8988T (cell line): ENCODE data around the gene CDKL5.
A peak's percentile ranks its signal among the peaks of the same experiment; 100 is the strongest.
"Not testable (repeated sequence)": the region's sequence is repeated elsewhere in the genome, so short reads cannot be mapped to it uniquely, and the experiment has no call there.

Experiments
- DNase-seq: peaks from one replicate; pipeline ENCODE4 v3.0.0; 2011

Gene CDKL5

DNA sequence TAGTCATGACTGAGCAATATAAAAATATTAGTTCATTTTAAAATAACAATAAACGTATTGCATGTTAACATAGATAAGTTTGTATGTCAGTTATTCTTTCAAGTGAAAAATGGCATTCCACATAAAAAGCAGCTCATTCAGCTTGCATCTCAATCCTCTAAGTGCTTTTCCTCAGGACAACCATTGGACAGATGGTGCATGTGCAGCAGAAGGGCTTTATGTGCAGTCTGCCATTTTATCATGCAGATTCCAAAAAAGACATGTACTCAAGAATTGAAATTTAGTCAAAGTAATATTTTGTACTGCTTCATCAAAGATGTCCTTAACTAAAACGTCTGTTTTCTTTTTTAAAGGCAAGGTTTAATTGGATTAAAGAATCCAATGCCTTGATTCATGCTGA, 153.1 kb downstream of the CDKL5 start:
- no peak for DNase-seq

DNA sequence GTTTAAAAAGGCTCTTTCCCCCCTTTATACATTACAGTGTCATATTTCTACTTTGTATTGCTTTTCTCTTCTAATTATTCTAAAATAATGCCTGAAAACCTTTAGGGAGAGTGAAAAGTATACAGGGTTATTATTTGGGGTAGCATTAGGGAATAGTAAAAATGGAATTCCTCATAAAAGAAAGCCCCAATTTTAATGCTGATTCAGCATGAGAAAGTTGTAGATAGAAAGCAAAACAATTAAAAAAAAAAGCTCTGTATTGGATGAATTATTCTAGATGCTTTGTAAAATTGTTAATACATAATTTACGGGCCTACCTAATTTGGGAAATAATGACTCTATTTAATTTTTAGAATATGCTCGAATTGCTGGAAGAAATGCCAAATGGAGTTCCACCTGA, 154.1 kb downstream of the CDKL5 start:
- no peak for DNase-seq

DNA sequence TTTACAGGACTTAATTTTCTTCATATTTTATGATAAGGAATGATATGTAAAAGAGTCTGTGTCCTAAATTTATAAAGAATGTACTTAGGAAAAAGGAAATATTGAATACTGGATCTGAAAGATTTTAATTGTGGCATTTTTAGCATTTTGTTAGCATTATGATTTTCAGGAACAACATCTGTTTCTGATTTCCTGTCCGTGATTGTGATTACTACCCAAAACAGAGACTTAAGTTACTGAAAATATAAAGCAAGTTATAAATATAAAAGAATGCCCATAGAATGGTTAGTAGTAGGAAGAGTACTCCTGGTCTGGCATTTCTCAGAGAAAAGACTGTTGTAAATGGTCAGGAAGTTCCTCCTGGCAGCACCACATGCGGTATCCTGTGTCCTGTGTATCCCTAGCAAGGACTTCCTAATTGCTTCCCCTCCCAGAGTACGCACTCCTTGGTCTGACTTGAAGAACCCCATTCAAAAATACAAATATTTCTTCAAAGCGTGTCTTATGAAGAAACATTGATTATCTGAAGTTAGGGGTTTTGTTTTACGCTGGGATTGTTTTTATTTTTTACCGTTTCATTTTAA, 157.6 kb downstream of the CDKL5 start:
- no peak for DNase-seq

DNA sequence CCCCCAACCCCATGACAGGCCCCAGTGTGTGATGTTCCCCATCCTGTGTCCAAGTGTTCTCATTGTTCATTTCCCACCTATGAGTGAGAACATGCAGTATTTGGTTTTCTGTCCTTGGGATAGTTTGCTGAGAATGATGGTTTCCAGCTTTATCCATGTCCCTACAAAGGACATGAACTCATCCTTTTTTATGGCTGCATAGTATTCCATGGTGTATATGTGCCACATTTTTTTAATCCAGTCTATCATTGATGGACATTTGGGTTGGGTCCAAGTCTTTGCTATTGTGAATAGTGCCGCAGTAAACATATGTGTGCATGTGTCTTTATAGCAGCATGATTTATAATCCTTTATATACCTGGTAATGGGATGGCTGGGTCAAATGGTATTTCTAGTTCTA, 163.9 kb downstream of the CDKL5 start:
- DNase-seq, result not testable (repeated sequence)

DNA sequence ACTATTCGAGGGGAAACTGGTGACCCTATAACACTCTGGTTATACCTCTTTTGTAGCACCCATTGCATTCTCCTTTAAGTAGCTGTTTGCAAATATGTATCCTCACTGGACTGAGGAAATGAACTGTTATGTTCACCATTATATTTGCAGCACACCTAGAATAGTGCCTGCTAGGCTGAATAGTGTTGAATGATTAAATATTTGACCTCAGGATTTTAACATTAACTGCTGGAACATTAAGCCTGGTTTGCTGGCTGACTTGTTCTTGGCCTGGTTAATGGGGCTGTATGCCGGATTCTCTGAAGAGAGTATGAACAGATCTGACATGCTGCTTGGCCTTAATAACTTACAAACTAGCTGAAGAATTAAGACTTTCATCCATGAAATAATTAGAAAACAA, 166.4 kb downstream of the CDKL5 start:
- no peak for DNase-seq

DNA sequence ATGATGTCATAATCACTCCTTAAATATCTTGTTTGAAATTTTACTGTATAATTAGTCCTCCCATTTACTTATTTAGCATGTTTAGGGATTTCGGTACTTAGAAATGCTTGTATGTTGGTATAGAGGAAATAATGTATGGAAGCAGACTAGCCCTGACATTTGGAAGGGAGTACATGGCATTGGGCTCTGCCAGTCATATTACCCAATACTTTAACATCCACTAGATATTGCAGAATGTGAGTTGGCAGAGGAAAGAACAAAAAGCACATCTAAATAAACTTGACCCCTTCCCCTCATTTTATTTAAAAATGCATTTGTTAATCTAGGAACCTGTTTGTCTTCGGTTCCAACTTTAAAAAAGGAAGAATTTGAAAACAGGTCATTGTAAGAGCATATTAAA, 168.7 kb downstream of the CDKL5 start:
- DNase-seq, result no peak

DNA sequence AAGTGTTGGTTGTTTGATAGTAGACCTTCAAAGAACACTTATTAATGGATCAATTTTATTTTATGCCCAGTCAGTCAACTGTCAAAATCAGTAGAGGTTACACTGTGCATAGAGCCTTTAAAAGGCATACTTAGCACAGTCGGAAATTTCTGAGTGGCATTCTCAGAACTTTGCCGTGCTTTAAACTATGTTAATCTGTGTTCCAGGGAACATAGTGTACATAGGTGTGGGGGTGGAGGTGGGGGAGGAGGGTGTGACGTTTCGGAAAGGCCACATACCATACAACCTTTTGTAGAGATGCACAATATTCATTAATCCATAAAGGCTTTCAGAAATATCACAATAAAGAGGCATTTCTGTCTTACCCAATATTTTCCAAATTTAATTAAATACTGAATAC, 170.7 kb downstream of the CDKL5 start:
- DNase-seq, result no peak

DNA sequence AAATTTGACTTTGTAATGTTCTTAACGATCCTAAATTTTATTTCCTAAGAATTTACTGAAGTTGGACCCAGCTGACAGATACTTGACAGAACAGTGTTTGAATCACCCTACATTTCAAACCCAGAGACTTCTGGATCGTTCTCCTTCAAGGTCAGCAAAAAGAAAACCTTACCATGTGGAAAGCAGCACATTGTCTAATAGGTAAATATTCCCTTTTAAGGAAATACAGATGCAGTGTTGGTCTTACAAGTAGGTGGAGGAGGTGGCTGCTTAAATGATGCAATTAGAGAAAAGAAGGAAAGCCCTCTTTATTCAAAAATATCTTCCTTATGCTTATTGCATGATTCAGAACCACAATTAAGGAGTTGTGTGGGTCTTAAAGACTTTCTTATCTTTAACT, 173.0 kb downstream of the CDKL5 start:
- DNase-seq, result no peak

DNA sequence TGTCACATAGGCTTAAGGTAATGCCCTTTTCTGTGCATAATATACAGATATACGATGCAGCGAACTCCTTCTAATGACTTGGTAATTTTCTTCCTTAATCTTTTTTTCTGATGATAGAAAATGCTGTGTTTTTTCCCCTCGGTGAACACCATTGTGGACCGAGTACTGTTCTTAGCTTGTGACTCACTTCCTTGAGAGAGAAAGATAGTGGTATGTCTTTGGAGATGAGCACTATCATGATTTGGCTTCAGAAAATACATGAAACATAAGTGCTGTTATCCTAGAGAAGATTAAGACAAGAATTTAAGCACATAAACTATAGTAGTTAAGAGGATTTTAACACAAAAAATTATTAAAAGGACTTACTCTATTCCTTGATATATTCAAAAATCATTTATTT, 182.6 kb downstream of the CDKL5 start:
- no peak for DNase-seq

DNA sequence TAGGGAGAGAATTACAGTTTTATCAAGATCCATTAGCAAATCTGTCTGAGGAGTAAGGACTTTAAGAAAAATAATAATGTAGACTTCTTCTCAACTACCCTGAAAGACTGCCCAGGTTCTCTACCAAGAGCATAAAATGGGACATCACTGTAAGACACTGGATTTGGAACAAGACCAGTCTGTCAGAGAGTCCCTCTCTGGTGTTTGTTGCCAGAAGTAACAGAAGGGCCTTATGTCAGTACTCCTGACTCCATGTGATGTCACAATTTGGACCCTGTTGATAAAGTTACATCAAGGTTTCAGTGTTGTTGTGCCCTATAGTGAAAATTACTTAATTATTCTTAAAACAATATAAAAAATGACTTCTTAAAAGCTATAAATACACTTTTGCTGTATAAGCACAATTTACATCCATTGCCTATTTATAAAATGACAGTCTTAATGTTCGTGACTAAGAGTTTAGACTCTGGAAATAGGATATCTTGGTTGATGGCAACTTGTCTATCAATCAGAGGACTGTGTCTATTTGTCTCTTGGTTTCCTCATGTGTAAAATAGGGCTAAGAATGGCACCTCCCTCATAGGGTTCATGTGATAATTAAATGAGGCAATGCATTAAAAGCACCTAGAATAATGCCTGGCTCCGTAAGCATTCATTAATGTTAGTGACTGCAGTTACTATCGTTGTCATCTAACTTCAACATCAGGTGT, 188.7 kb downstream of the CDKL5 start:
- DNase-seq, result no peak

DNA sequence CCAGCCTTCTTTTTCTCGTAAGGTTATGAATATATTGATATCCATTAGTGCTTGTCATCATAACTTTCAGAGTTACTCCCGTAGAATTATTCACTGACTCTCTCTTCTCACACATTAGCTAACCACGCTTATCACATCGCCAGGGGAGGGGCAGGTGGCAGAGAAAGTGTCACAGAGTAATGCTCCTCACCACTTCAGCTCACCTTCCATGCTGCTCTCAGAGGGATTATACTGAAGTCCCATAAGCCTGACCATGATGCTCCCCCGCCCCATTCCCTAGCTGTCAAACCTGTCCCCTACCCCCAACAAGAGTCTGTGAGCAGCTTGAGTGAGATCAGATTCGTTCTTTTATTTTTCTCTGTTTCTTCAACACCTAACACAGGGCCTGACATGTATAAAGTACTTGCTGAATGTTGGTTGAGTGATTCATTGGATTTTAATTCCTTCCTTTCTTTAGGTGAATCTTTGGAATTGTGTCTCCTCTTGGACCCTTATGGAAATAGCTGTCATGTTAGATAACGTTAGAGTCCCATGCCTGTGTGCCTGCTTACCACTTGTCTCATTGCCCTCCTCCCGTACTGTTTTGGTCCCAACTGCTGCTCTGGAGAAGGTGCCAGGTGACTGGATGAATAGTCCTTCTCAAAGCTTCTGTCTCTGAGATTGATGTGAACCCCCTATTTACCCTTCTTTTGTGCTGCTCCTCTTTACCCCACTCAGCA, 191.4 kb downstream of the CDKL5 start:
- DNase-seq, result no peak

DNA sequence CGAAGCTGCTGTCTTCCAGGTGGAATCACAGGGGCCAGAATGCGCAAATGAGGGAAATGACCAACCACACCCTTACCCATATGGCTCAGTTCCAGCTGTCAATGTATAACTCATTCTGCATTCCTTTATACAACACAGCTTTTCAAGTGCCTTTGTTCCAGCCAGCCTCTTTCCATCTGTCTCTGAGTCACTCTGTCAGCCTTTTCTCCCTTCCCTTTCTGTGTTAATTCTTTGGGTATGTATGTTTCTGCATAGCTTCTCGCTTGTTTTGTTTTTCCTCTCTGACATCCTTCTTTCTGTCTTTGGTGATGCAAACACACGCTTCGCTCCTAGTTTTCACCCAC, 192.0 kb downstream of the CDKL5 start:
- DNase-seq, result peak; percentile 15

DNA sequence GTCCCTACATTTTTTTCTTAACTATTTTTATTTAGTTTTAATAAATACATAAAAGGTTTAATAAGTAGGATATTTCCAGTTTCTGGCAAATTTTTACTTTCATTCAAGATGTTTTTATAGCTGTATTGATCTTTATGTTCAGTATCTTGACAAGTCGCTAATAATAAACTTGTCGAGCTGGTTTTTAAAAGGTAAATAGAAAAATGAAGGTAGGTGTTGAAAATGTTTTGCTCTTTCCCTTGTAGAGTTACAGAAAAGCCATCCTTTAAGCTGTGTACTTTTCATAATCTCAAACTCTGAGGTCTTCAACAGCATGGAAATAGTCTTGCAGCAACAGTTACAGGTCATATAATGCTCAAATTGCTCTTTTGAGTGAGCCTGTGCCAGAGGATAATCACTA, 193.9 kb downstream of the CDKL5 start:
- no peak for DNase-seq

DNA sequence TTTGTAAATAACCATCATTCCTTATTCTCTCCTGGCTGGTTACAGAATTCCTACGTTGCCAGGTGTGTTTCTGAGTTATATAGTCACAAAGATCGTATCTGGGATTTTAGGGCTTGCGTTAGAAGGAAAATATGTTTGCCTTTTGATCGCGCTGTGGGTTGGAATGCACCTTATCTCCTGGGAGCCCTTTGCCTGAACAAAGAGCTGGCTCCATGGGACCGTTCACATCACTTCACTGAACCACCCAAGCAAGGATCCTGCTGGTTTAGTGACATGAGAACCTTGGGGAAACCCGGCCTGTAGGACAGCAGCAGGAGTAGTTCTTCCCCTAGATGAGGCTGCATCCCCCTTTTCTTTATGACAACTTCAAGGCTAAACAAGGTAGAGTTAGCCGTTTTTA, 194.9 kb downstream of the CDKL5 start:
- DNase-seq, result no peak

DNA sequence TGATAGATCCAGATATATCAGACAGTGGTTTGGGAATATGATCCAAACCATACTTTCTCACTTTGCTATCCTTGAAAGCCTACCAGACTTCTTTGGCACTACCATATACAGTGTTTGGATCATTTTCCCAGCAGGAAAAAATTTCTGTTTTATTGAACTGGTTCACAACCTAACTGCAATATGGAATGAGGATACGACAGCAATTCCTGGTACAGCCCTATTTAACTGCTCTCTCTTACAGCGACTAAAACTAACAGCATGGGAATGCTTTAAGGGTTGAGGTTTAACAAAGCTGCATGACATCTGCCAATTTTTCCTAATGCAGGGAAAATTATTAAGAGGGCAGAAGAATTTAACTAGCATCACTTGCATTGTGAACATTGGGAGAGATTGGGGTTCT, 199.2 kb downstream of the CDKL5 start:
- DNase-seq, result no peak

DNA sequence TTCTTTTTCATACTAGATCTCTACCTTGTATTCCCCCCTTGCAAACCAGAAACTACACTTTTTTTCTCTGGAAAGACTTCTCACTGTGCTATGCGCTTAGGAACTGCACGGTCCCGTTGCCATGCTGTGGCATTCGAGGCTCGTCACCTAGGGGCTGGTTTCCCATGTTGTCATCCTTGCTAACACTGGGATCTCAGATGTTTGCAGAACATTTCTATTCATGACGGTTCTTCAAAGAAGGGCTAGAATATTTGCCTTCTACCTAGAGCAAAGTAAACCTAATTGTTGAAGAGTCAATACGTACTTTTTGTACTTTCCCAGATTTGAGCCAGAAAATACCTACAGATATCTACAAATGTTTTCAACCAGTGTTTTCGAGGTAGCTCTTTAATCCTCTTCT, 205.5 kb downstream of the CDKL5 start:
- no peak for DNase-seq

DNA sequence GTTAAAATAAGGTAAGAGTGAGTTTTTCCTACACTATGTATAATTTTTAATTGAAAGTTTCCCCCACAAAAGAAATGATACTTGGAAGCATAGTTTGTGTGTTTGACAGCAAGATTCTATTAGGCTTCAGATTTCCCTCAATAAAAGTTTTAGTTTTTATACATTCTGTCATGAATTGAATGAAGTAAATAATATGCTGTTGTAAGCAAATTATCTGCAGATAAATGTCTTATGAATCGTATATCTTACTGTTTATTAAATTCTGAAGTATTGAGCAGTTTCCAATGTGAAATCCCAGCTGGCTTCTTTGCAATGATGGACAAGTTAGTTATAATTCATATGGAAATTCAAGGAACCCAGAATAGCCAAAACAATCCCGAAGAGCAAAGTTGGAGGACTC, 213.0 kb downstream of the CDKL5 start:
- no peak for DNase-seq

DNA sequence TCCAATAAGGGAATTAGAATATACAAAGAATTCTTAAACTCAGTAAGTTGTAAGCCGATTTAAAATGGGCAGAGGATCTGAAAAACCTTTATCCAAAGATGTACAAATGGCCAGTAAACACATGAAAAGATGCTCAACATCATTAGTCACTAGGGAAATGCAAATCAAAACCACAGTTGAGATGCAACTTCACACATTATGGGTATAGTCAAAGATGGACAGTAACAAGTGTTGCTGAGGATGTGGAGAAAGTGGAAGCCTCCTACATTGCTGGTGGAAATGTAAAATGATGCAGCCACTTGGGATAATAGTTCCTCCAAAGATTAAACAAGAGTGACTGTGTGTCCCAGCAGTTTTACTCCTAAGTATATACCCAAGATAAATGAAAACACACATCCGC, 213.9 kb downstream of the CDKL5 start:
- DNase-seq, result no peak

DNA sequence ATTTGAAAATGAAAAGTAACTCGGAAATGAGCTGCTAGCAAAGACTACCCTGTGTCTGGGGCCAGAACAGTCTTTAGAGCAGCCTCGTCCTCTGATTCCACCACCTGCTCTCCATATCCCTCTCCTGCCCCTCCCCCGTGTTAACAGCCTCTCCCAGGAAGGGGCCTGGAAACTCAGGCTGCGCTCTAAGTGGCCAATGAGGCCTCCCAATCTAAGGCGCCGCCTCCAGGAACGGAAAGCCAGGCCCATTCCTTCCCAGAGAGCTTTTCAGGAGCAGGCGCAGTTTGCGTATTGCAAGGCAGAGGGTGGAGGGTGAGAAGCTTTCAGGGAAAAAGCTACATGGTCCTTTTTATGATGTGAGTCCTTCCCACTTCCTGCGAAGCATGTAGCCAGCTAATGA, 215.3 kb downstream of the CDKL5 start:
- no peak for DNase-seq

DNA sequence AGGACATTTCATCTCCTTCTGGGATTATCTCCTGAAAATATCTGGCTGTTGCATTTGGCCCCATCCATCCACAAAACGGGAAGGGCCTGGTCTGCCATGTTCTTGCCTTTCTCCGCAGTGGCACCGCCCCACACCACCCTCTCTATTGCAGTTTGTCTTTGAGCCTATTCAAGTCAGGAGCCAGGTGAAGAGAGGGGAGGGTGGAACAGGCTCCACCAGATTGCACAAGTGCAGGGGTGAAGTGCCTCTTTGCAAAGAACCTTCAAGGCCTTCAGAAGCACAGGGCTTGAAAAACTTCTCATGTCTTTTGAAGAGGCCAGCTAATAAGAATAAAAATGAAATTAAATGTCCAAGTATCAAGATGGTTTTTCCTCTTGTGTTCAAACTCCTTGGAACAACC, 217.8 kb downstream of the CDKL5 start:
- no peak for DNase-seq

DNA sequence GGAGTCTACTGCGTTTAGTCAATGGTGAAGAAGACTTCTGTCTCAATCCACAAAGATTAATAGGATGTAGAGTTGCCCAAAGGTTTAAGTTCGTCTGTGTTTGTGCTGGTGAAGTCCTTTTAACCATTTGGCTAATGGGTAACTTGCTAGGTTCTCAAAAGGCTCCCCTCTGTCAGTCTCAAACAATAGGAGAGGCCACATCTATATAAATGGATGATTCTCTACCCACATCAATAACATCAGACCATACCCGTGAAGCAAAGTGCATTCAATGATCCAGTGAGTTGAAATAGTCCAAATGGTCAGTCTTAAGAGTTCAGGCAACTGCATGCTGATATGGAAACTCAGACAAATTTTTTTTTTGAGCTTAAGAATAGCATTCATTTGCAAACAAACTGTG, 218.4 kb downstream of the CDKL5 start:
- DNase-seq, result no peak

DNA sequence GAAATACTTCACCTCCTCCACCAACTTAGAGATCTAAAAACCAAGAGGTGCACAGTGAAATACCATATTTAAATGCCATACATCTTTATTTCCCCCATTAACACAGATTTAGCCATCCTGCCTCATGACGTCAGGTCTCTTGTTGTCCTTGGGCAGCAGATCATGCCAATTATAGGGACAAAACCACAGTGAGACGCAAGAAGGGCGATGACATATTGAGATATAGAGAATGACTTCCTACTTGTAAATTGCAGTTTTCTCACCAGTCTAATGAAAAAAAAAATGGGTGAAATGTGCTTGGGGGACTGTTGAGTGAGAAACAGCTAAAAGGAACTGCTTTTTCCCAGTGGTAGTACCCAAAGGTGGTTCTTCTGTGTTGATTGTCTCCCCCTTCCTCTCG, 222.2 kb downstream of the CDKL5 start:
- no peak for DNase-seq

DNA sequence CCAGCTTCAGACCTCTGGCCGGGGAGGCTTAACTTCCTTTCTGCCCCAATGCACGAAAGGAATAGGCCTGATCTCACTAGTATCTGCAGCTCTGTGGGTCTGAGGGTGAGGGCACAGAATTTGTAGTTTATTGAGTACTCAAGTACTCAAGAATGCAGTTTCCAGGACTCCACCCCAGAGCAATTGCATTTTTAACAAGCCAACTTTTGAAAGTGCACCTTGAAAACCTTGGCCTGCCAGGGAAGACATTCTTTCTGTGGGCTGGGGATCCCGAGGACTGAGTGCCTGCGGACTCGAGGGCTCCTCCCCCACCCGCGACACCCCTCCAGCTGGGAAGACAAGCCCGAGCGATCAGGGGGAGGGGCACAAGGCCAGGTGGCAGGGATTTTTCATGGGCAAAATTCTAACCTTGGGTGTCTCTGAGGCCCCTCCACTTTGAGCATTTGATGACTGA, 224.1 kb downstream of the CDKL5 start:
- no peak for DNase-seq

DNA sequence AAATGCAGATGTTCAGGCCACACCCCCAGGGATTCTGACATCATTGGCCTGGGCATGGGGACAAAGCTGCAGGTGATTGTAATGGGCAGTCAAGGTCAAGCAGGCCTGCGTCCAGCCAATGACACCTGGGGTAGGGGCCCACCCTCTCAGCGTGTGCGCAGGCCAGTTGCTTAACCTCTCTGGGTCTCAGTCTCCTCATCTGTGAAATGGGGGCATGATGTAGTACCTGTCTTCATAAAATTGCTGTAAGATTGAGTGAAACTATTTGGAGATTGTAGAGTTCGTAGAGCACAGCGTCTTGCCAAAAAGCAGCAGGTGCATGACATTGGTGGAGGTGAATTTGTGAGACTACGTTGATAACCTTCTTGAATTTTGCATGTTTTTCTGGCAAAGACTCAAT, 225.3 kb downstream of the CDKL5 start:
- no peak for DNase-seq

DNA sequence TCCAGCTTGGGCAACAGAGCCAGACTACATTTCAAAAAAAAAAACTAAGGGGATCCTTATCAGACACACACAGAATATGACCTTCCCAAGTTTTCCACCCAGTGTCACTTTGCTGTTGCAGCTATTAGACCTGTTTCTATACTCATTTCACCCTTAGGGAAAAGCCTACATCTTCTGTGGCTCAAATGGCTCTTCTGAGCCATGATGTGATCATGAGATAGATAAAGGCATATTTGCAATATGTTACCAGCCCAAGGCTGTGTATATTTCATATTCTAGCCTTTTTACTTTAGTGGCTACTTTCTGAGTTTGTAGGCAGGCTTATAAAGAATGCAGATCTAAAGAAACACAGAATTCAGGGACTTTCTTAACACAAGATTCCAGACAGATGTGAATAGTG, 227.2 kb downstream of the CDKL5 start:
- DNase-seq, result no peak
